ENCODE results near the gene ITPKB. TPM values are rescaled to one million over a fixed set of nuclear protein-coding genes. Genes with fewer than 3 reads are reported as not detected.

The ITPKB gene
- total RNA-seq, 1 experiment from 2014 or later, result 17.7 TPM

- POLR2A ChIA-PET (ENCODE audit: unreplicated experiment), result no interaction called here
- CTCF ChIA-PET, result no interaction called here
Observed at GRCh38 chr1:226588484-226588883, 150.6 kb downstream of the ITPKB start.

GRCh38 chr1:226586650-226587422, 152.2 kb downstream of the ITPKB start:
- H2AFZ ChIP-seq (ENCODE audit: low read length), result no peak overlapping the region
- ChIA-PET CTCF (no interaction called here), POLR2A (ENCODE audit: unreplicated experiment) (no interaction called here)
- no peaks in the 10 kb centered on the region for H3F3A ChIP-seq (ENCODE audit: low read length, unreplicated experiment)
- no peak for TF ChIP-seq EZH2 (IDR thresholded peaks at IDR 0.05; ENCODE audit: low read length, unreplicated experiment)
- no peak for TF ChIP-seq EZH2phosphoT487 (IDR thresholded peaks at IDR 0.05; ENCODE audit: borderline replicate concordance, low read length)
- no peak for TF ChIP-seq CTCF (conservative IDR thresholded peaks at IDR 0.05; ENCODE audit: low read depth, low read length)
- BruUV-seq (replicated peaks), result no TSS peak
- intact Hi-C loops (cut with micrococcal nuclease), result no loop called here
- H3K36me3 ChIP-seq (ENCODE audit: low read depth, low read length), result no peaks in the 10 kb centered on the region
- no peak overlapping the region for H3K27ac ChIP-seq (ENCODE audit: low read length)
- no peak overlapping the region for H3K4me2 ChIP-seq (ENCODE audit: low read length)
- ATAC-seq (no peak), DNase-seq (no peak)
- no peaks in the 10 kb centered on the region for H3K4me1 ChIP-seq (ENCODE audit: insufficient read depth, low read length)
- H3K9ac ChIP-seq (ENCODE audit: low read length), result no peak overlapping the region
- H3K9me3 ChIP-seq (ENCODE audit: low read length), result no peaks in the 10 kb centered on the region
- peaks cover 29% of the 10 kb centered on the region for H3K27me3 ChIP-seq (ENCODE audit: low read length)
- no peaks in the 10 kb centered on the region for H3K79me2 ChIP-seq (ENCODE audit: low read length)
- no peaks in the 10 kb centered on the region for H3K9me2 ChIP-seq (replicated peaks; ENCODE audit: low read length)
- no peak overlapping the region for H3K4me3 ChIP-seq (ENCODE audit: low read length)
- H4K20me1 ChIP-seq (ENCODE audit: low read length), result no peaks in the 10 kb centered on the region

More at GRCh38 chr1:226588484-226588883, 150.6 kb downstream of the ITPKB start:
- H3K4me1 ChIP-seq (ENCODE audit: insufficient read depth, low read length), result no peaks in the 10 kb centered on the region
- TF ChIP-seq EZH2phosphoT487 (IDR thresholded peaks at IDR 0.05; ENCODE audit: borderline replicate concordance, low read length) (no peak), CTCF (conservative IDR thresholded peaks at IDR 0.05; ENCODE audit: low read depth, low read length) (no peak), EZH2 (IDR thresholded peaks at IDR 0.05; ENCODE audit: low read length, unreplicated experiment) (no peak)
- BruUV-seq (replicated peaks), result no TSS peak
- H3K79me2 ChIP-seq (ENCODE audit: low read length), result no peaks in the 10 kb centered on the region
- H3K9ac ChIP-seq (ENCODE audit: low read length), result no peak overlapping the region
- H2AFZ ChIP-seq (ENCODE audit: low read length), result no peak overlapping the region
- no peaks in the 10 kb centered on the region for H3K9me2 ChIP-seq (replicated peaks; ENCODE audit: low read length)
- intact Hi-C loops (cut with micrococcal nuclease), result no loop called here
- H3K4me3 ChIP-seq (ENCODE audit: low read length), result no peak overlapping the region
- no peak overlapping the region for H3K4me2 ChIP-seq (ENCODE audit: low read length)
- no peaks in the 10 kb centered on the region for H4K20me1 ChIP-seq (ENCODE audit: low read length)
- H3F3A ChIP-seq (ENCODE audit: low read length, unreplicated experiment), result no peaks in the 10 kb centered on the region
- DNase-seq (no peak), ATAC-seq (no peak)
- H3K27me3 ChIP-seq (ENCODE audit: low read length), result peaks cover 33% of the 10 kb centered on the region
- no peak overlapping the region for H3K27ac ChIP-seq (ENCODE audit: low read length)
- H3K36me3 ChIP-seq (ENCODE audit: low read depth, low read length), result no peaks in the 10 kb centered on the region
- H3K9me3 ChIP-seq (ENCODE audit: low read length), result no peaks in the 10 kb centered on the region

- H3K27me3 ChIP-seq (ENCODE audit: low read length), result peaks cover 29% of the 10 kb centered on the region
- H3K4me2 ChIP-seq (ENCODE audit: low read length), result no peak overlapping the region
- H3K9me3 ChIP-seq (ENCODE audit: low read length), result no peaks in the 10 kb centered on the region
- no peak overlapping the region for H3K27ac ChIP-seq (ENCODE audit: low read length)
- TF ChIP-seq EZH2 (IDR thresholded peaks at IDR 0.05; ENCODE audit: low read length, unreplicated experiment) (no peak), EZH2phosphoT487 (IDR thresholded peaks at IDR 0.05; ENCODE audit: borderline replicate concordance, low read length) (no peak), CTCF (conservative IDR thresholded peaks at IDR 0.05; ENCODE audit: low read depth, low read length) (no peak)
- H3K9me2 ChIP-seq (replicated peaks; ENCODE audit: low read length), result no peaks in the 10 kb centered on the region
- POLR2A ChIA-PET (ENCODE audit: unreplicated experiment), result no interaction called here
- CTCF ChIA-PET, result no interaction called here
- H2AFZ ChIP-seq (ENCODE audit: low read length), result no peak overlapping the region
- ATAC-seq, result no peak
- no peaks in the 10 kb centered on the region for H3F3A ChIP-seq (ENCODE audit: low read length, unreplicated experiment)
- no peak overlapping the region for H3K9ac ChIP-seq (ENCODE audit: low read length)
- H3K4me3 ChIP-seq (ENCODE audit: low read length), result no peak overlapping the region
- DNase-seq, result no peak
- no peaks in the 10 kb centered on the region for H3K4me1 ChIP-seq (ENCODE audit: insufficient read depth, low read length)
- H3K79me2 ChIP-seq (ENCODE audit: low read length), result no peaks in the 10 kb centered on the region
- BruUV-seq (replicated peaks), result no TSS peak
- H3K36me3 ChIP-seq (ENCODE audit: low read depth, low read length), result no peaks in the 10 kb centered on the region
- intact Hi-C loops (cut with micrococcal nuclease), result no loop called here
- no peaks in the 10 kb centered on the region for H4K20me1 ChIP-seq (ENCODE audit: low read length)
Observed at GRCh38 chr1:226586116-226586515, 153.0 kb downstream of the ITPKB start.

All from PC-3 (cell line).